Muscle of leg (tissue), 11 donors: ENCODE measurements around the gene CHCHD3. TPM values are rescaled to one million over a fixed set of nuclear protein-coding genes. Genes with fewer than 3 reads are reported as not detected.

Experiments
- DNase-seq: peaks from one replicate; pipeline ENCODE4 v3.0.0; 2013
- H3K27ac ChIP-seq: one replicate; pipeline ENCODE4 v1.5.1; 2013; ENCODE audit warnings: mild to moderate bottlenecking, low read length, control low read depth
- H3K27me3 ChIP-seq: one replicate; pipeline ENCODE4 v1.6.1; 2013; ENCODE audit warnings: low read length; ENCODE audit not compliant: control insufficient read depth, insufficient read depth
- H3K36me3 ChIP-seq: one replicate; pipeline ENCODE4 v1.6.1; 2013; ENCODE audit warnings: low read length; ENCODE audit not compliant: control insufficient read depth, insufficient read depth
- H3K4me1 ChIP-seq: one replicate; pipeline ENCODE4 v1.6.1; 2013; ENCODE audit warnings: low read length; ENCODE audit not compliant: control insufficient read depth, insufficient read depth
- H3K4me3 ChIP-seq: one replicate; pipeline ENCODE4 v1.5.1; 2013; ENCODE audit warnings: low read length, control low read depth
- H3K9me3 ChIP-seq: replicated peaks from 2 replicates; pipeline ENCODE4 v1.6.1; 2013; ENCODE audit warnings: low read depth, low read length; ENCODE audit not compliant: control insufficient read depth
- WGBS: methylation state at CpG from one replicate; pipeline ENCODE4 v1.1.5; 2013; ENCODE audit warnings: missing lambda C conversion rate; ENCODE audit not compliant: insufficient coverage; 5-methylcytosine and 5-hydroxymethylcytosine counted together
- polyA plus RNA-seq, 8 donors: library from polyadenylated mRNA; unstranded; fragments of 120-200 nt; gene quantifications; one replicate each; pipeline versions ENCODE4 v1.2.1 to v1.2.3, GENCODE V29; 2013; ENCODE audit warnings: inconsistent platforms in 1 of 8, low replicate concordance in 1 of 8; ENCODE audit not compliant: insufficient read length in 8 of 8, insufficient read depth in 1 of 8
- total RNA-seq: library from RNA; stranded (reverse); fragments of 120-200 nt; gene quantifications from one replicate; pipeline ENCODE4 v1.2.4, GENCODE V29; 2013

Gene CHCHD3
- total and polyA plus RNA-seq, 9 donors = 57.4 to 75.0 (median 66.6) TPM

- no CpG with 5 or more reads among the region's 4 CpGs for WGBS
Observed at GRCh38 chr7:133016604-133017003, 65.3 kb downstream of the CHCHD3 start.

DNA sequence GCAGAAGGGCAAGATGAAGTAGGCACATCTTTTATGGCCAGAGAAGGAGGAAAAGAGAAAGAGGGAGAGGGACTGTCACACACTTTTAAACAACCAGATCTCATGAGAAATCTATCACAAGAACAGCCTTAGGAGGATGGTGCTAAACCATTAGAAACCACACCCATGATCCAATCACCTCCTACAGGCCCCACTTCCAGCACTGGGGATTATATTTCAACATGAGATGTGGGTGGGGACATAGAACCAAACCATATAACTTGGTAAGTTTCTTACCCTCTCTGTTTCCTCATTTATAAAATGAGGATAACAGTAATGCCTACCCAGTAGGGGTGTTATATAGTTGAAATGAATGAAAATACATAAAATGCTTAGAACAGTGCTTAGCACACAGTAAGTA lies 66.0 kb downstream of the CHCHD3 start:
- Histone ChIP-seq H3K27me3 (no peaks in the 10 kb centered on the region), H3K9me3 (no peaks in the 10 kb centered on the region), H3K27ac (no peak overlapping the region), H3K4me3 (no peak overlapping the region), H3K4me1 (no peaks in the 10 kb centered on the region), H3K36me3 (no peaks in the 10 kb centered on the region)
- DNase-seq = no peak

More at GRCh38 chr7:133016604-133017003, 65.3 kb downstream of the CHCHD3 start:
- Histone ChIP-seq H3K4me1 (no peaks in the 10 kb centered on the region), H3K4me3 (no peak overlapping the region), H3K36me3 (no peaks in the 10 kb centered on the region), H3K9me3 (no peaks in the 10 kb centered on the region), H3K27me3 (no peaks in the 10 kb centered on the region), H3K27ac (no peak overlapping the region)
- DNase-seq = no peak

DNA sequence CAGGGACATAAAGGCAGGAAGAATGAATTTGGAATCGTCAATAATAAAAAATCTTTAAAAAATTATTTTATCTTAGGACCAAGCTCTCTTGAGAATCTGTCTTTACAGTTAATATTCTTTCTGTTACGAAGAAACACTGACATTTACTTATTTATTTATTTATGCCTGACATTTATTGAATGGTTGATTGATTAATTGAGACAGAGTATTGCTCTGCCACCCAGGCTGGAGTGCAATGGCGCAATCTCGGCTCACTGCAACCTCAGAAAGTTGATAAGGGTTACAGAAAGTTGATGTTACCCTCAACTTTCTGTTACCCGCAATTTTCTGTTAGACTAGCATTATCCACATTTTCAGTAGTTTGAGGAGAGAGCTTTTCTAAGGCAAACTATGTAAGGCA lies 70.1 kb downstream of the CHCHD3 start:
- no peaks in the 10 kb centered on the region for H3K9me3 ChIP-seq
- H3K27me3 ChIP-seq = no peaks in the 10 kb centered on the region
- H3K4me1 ChIP-seq = no peaks in the 10 kb centered on the region
- WGBS = no CpG with 5 or more reads among the region's 5 CpGs
- no peak overlapping the region for H3K27ac ChIP-seq
- H3K36me3 ChIP-seq = no peaks in the 10 kb centered on the region
- DNase-seq = no peak
- no peak overlapping the region for H3K4me3 ChIP-seq

DNA sequence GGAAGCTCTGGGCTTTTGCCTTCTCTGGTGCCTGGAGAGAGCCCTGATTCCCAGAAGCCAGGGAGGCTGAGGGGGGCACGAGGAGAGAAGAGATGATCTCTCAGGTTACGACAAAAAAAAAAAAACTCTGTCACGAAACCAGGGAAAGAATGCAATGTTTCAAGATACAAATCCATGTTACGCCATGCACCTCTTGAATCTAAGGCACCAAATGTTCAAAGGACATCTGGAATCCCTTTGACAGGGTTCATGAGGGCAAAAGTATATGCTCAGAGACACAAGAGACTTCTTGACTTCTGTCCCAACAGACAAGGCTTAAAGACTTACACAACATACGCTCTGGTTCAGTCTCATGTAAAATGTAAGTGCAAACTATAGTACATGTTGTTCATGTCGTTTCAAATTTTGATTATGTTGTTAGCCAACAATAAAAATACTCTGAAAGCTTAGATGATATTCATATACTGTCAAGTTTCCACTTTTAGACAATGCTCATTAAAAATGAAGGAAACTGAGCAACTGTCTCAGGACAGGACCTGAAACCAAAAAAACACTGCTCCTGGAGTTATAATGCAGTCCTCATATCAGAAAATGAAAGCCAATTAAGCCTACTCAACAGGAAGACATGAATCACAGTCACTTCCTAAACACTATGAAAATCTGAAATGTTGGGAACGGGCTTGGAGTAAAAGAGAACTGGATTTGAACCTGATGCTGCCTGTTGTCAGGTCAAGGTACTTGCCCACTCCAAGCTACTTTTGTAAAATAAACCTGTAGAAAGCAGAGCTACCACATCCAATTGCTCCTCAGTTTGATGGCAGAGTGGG lies 72.3 kb downstream of the CHCHD3 start:
- 66% methylated on average over 5 of the region's 7 CpGs for WGBS
- no peak overlapping the region for H3K27ac ChIP-seq
- no peaks in the 10 kb centered on the region for H3K9me3 ChIP-seq
- H3K4me1 ChIP-seq = no peaks in the 10 kb centered on the region
- H3K27me3 ChIP-seq = no peaks in the 10 kb centered on the region
- DNase-seq = no peak
- H3K36me3 ChIP-seq = no peaks in the 10 kb centered on the region
- no peak overlapping the region for H3K4me3 ChIP-seq

DNA sequence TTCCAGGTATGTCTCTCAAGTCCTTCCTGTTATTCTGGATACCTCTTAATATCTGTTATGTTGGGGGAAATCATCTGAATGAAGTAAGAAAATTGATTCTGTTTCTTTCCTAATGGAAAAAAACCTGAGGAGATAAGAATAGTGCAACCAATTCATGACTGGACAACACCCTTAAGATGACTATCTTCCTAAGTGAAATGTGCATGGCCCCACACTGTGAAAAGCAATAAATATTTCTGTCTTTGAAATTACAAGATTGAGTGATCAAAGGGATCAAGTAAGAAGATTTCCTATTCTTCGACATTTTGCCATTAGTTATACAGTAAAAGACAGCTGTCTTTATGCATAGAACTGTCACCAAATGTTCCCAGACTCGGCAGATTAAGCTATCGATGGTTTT lies 73.9 kb downstream of the CHCHD3 start:
- no peak overlapping the region for H3K27ac ChIP-seq
- H3K27me3 ChIP-seq = no peaks in the 10 kb centered on the region
- H3K4me1 ChIP-seq = no peaks in the 10 kb centered on the region
- H3K36me3 ChIP-seq = no peaks in the 10 kb centered on the region
- no peak overlapping the region for H3K4me3 ChIP-seq
- DNase-seq = no peak
- no peaks in the 10 kb centered on the region for H3K9me3 ChIP-seq
- no CpG with 5 or more reads among the region's 3 CpGs for WGBS

- 88% methylated on average over 1 of the region's 4 CpGs for WGBS
Observed at GRCh38 chr7:133003052-133003910, 78.6 kb downstream of the CHCHD3 start.

GRCh38 chr7:133001727-133002126 lies 80.2 kb downstream of the CHCHD3 start:
- Histone ChIP-seq H3K36me3 (no peaks in the 10 kb centered on the region), H3K27ac (no peak overlapping the region), H3K4me3 (no peak overlapping the region), H3K27me3 (no peaks in the 10 kb centered on the region), H3K4me1 (no peaks in the 10 kb centered on the region), H3K9me3 (no peaks in the 10 kb centered on the region)
- peak; percentile 10 for DNase-seq
- WGBS = 81% methylated on average over 4 of the region's 5 CpGs

More at GRCh38 chr7:133003052-133003910, 78.6 kb downstream of the CHCHD3 start:
- H3K4me1 ChIP-seq = no peaks in the 10 kb centered on the region
- no peaks in the 10 kb centered on the region for H3K36me3 ChIP-seq
- DNase-seq = peak; percentile 59
- H3K9me3 ChIP-seq = no peaks in the 10 kb centered on the region
- H3K27me3 ChIP-seq = no peaks in the 10 kb centered on the region
- no peak overlapping the region for H3K4me3 ChIP-seq
- H3K27ac ChIP-seq = no peak overlapping the region

- Histone ChIP-seq H3K36me3 (no peaks in the 10 kb centered on the region), H3K4me3 (no peak overlapping the region), H3K4me1 (no peaks in the 10 kb centered on the region), H3K27me3 (no peaks in the 10 kb centered on the region), H3K27ac (no peak overlapping the region), H3K9me3 (no peaks in the 10 kb centered on the region)
- no peak for DNase-seq
- no CpG with 5 or more reads among the region's 1 CpG for WGBS
Observed at GRCh38 chr7:132999845-133000244, 82.0 kb downstream of the CHCHD3 start.

DNA sequence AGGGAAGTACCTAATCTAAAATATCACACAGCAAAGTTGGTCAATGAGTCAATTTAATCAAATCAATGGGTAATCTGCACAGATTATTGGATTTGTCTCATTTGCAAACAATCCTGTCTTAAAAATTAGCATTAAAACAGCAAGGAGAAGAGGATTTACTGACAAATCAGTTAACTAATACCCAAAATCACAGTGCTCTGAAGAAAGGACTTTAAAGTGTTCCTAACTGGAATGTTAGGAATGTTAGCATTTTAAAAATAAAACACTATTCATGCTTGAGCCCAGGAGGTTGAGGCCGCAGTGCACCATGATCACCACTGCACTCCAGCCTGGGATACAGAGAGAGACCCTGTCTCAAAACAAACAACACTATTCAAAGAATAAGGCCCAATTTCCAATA lies 83.1 kb downstream of the CHCHD3 start:
- Histone ChIP-seq H3K27me3 (no peaks in the 10 kb centered on the region), H3K4me3 (no peak overlapping the region), H3K4me1 (no peaks in the 10 kb centered on the region), H3K36me3 (no peaks in the 10 kb centered on the region), H3K9me3 (no peaks in the 10 kb centered on the region), H3K27ac (no peak overlapping the region)
- WGBS = no CpG with 5 or more reads among the region's 1 CpG
- DNase-seq = no peak

DNA sequence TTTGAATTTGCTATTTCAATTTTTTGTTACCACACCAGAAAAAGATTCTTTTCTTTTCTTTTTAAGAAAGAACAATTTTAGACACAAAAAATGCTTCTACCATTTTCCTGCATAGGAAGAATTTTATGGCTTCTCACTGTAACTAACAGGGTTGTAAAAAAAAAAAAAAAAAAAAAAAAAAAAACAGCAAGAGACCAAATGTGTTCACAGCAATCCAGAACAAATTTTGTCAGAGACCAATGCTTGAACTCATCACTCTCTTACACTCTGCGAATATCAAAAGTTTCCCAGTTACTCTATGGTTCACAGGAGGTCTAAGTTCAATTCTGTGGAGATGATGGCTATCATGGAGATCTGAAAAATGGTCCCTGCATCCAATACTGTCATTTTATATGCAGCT lies 84.4 kb downstream of the CHCHD3 start:
- WGBS = no CpG with 5 or more reads among the region's 1 CpG
- no peak for DNase-seq
- no peak overlapping the region for H3K4me3 ChIP-seq
- no peaks in the 10 kb centered on the region for H3K27me3 ChIP-seq
- H3K36me3 ChIP-seq = no peaks in the 10 kb centered on the region
- no peaks in the 10 kb centered on the region for H3K4me1 ChIP-seq
- H3K9me3 ChIP-seq = no peaks in the 10 kb centered on the region
- H3K27ac ChIP-seq = no peak overlapping the region
